Pancreas (tissue), 10 donors: ENCODE results near the gene NELFB. TPM values are rescaled to one million over a fixed set of nuclear protein-coding genes. Genes with fewer than 3 reads are reported as not detected.
A peak's percentile ranks its signal among the peaks of the same experiment; 100 is the strongest.

ENCODE experiments used
- ATAC-seq, 4 donors: fragments of 200-7000 bp; cut with Tn5 transposase; one replicate each; pipeline versions ENCODE4 v1.8.0 to v1.9.1; 2020; ENCODE audit warnings: mild to moderate bottlenecking in 4 of 4, moderate library complexity in 4 of 4
- DNase-seq, 6 donors: peaks; one replicate each; pipeline ENCODE4 v3.0.0-alpha.2; 2020
- FAIRE-seq: peaks from 2 replicates; lab custom pipeline; 2012; peaks lifted over from hg19 to GRCh38; lab: Jason Lieb, UNC
- H3K27ac ChIP-seq, 4 donors: fragments of 200-600 bp; sonication (generic); 1 replicate in 3 of 4; 2 replicates in 1 of 4; pipeline versions ENCODE4 v1.5.0 to v1.8.0; 2020
- H3K27me3 ChIP-seq, 4 donors: fragments of 200-600 bp; one replicate each; pipeline ENCODE4 v1.8.0; 2021
- H3K36me3 ChIP-seq, 3 donors: fragments of 200-600 bp; sonication (generic) in 1 of 3; one replicate each; pipeline versions ENCODE4 v1.5.0 to v1.8.0; 2020 to 2021
- H3K4me1 ChIP-seq, 3 donors: fragments of 200-600 bp; one replicate each; pipeline ENCODE4 v1.8.0; 2021
- H3K4me3 ChIP-seq, 4 donors: fragments of 200-600 bp; sonication (generic) in 2 of 4; one replicate each; pipeline versions ENCODE4 v1.5.0 to v1.8.0; 2020 to 2021
- H3K9me3 ChIP-seq, 4 donors: fragments of 200-600 bp; one replicate each; pipeline ENCODE4 v1.8.0; 2021
- WGBS, 2 donors: extraction: QIAGEN DNeasy Blood & Tissue Kit; methylation state at CpG; one replicate each; pipeline ENCODE4 v1.1.7; 2013; 5-methylcytosine and 5-hydroxymethylcytosine counted together
- intact Hi-C, 3 donors: fragments of 100-400 bp; cut with DNase I; formaldehyde crosslinking; loops; one replicate each; pipeline versions ENCODE4 v1.11.1 to v1.14.2; 2022
- polyA plus RNA-seq, 2 donors: library from polyadenylated mRNA; stranded (reverse); fragments of 200-250 nt; gene quantifications; one replicate each; pipeline ENCODE4 v1.2.3, GENCODE V29; 2013
- total RNA-seq, 6 donors: library from RNA; stranded (reverse); fragmentation: NEBNext Ultra II Directional in 4 of 6; extraction: Animal tissue kit (Norgen Biotek cat#: 25700) in 4 of 6; gene quantifications; one replicate each; pipeline versions ENCODE4 v1.2.1 to v1.2.4, GENCODE V29; 2021 to 2023
- TF ChIP-seq, protein P1 (sequence below), 4 donors: fragments of 200-600 bp; sonication (generic) in 3 of 4; IDR thresholded peaks; one replicate each; pipeline versions ENCODE4 v1.5.0 to v1.8.0; 2021; ENCODE audit warnings: antibody characterized with exemption in 4 of 4
- donor health status: healthy with polysubstance abuse.
- donor health status: DM: no; HTN: no; CAD: no; lungs with moderate emphysema.
- donor health status: DM: no; HTN: no; CAD: no.
- donor health status: control.
- donor health status: control.
- donor health status: Bipolar disorder and iron deficiency.
- donor health status: DM: yes; HTN: yes; CAD: no.
- donor health status: DM: no; HTN: no; CAD: no.
- donor health status: DM: no; HTN: no; CAD: no.
- donor health status: DM: yes; HTN: yes; CAD: no.

The NELFB gene
- total and polyA plus RNA-seq, 8 donors = 22.3 to 34.2 (median 29.5) TPM

DNA sequence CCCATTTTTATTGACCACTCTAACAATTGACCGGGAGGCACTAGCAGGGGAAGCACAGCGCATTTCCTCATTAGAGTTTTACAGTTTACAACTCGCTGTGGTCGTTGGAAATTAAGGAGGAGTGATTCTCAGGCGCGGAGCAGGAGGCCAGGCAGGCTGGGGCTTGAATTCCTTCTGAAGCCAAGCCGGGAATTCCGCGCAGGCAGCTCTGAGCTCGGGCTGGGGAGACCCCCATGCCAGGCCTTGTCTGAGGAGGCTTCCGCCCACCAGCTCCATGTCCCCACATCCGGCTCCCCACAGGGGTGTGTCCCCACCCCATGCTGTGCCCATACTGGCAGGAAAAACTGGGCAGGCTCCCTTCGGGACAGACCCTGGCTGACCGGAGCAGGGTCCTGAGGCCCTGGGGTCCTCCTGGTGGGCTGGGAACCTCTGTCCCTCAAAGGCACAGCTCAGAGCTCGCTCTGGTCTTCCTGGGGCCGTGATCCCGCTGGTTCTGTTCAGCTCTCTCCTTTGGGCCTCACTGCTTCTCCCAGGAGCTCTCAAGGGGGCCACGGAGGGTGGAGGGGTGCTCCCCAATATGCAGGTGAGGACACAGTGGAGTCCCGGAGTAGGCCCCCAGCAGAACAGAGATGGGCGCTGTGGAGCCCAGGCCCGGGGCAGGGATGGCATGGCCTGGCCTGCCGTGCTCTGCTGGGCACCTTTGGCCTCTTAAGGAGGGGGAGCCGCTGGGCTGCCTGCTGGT, 48.2 kb downstream of the NELFB start:
- Histone ChIP-seq H3K27me3 (no peaks in the 10 kb centered on the region), H3K9me3 (no peaks in the 10 kb centered on the region), H3K4me3 (peak overlapping the region in 2 of 4 donors; percentile 52 to 64), H3K36me3 (no peaks in the 10 kb centered on the region), H3K4me1 (peaks cover 30 to 55% (median 42%) of the 10 kb centered on the region in 3 donors), H3K27ac (peak overlapping the region; percentile 91 to 95 (median 94))
- no peak for FAIRE-seq
- no peak for ATAC-seq
- TF ChIP-seq, protein P1, sequence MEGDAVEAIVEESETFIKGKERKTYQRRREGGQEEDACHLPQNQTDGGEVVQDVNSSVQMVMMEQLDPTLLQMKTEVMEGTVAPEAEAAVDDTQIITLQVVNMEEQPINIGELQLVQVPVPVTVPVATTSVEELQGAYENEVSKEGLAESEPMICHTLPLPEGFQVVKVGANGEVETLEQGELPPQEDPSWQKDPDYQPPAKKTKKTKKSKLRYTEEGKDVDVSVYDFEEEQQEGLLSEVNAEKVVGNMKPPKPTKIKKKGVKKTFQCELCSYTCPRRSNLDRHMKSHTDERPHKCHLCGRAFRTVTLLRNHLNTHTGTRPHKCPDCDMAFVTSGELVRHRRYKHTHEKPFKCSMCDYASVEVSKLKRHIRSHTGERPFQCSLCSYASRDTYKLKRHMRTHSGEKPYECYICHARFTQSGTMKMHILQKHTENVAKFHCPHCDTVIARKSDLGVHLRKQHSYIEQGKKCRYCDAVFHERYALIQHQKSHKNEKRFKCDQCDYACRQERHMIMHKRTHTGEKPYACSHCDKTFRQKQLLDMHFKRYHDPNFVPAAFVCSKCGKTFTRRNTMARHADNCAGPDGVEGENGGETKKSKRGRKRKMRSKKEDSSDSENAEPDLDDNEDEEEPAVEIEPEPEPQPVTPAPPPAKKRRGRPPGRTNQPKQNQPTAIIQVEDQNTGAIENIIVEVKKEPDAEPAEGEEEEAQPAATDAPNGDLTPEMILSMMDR (IDR thresholded peaks at IDR 0.05) = no peak
- intact Hi-C loops = loop anchor here in 1 of 3 donors (5.0 kb wide), 1 partner anchor 104 kb away; no protein-coding TSS in a partner anchor
- WGBS, 2 donors = 67 to 71% methylated on average over 22 to 23 of the region's 23 CpGs
- peak in 5 of 6 donors; percentile 32 to 83 (median 63) for DNase-seq

DNA sequence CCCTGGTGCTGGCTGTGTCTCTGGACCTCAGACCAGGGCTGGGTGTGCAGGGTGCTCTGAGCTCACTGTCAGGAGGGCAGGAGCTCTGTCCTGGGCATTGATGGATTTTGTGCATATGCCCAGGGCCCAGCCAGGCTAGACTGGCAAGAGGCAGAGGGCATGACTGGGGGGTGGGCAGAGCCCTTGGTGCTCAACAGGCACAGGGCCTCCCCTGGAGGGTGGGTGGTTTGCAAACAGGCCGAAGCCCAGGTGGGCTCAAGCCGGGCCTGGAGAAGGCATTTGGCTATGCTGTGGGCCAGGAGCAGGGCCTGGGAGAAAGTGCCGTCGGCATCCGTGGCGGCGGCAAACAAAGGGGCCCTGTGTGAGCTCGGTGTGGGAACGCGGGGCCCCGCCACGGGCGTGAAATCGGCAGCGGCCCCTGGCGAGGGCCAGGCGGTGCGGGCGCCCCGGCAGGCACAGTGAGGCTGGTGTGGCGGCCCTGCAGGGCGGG, 48.8 kb downstream of the NELFB start:
- H3K4me1 ChIP-seq = peaks cover 34 to 50% (median 45%) of the 10 kb centered on the region in 3 donors
- peak in 5 of 6 donors; percentile 31 to 84 (median 65) for DNase-seq
- FAIRE-seq = no peak

DNA sequence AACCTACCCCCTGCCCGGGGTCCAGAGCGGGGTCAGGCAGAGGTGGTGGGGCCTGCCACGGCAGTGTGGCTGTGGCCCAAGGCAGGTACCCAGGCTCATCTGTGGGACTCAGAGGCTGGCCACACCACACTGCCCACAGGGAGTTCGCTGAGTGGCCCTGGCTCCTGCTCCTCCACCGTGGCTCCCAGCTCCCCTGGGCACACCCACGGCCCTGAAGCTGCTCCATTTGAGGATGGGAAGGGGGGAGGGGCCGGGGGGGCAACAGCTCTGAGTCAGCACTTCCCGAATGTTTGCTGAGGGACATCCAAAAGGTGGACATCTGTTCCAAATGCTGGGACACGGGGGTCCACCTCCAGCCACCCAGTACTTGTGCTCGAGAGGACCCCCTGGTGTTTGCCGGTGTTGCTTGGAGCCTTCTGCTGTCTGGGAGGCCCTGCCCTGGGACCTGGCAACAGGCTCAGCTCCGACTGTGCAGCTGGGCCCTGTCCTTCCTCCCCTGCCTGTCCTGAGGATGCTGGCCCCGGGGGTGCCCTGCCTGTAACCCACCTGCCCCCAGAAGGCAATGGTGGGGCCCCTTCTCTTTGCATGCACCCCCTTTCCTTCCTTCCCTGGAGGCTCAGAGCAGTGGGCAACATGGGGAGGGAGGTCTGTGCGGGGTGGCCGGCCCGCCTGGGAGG, 49.4 kb downstream of the NELFB start:
- Histone ChIP-seq H3K4me1 (peaks cover 39 to 46% (median 45%) of the 10 kb centered on the region in 3 donors), H3K27me3 (no peaks in the 10 kb centered on the region), H3K9me3 (no peaks in the 10 kb centered on the region), H3K36me3 (no peaks in the 10 kb centered on the region), H3K27ac (peak overlapping the region; percentile 91 to 95 (median 94)), H3K4me3 (peak overlapping the region in 2 of 4 donors; percentile 57 to 62)
- peak in 4 of 6 donors; percentile 21 to 77 (median 48) for DNase-seq
- intact Hi-C loops = loop anchor here in 1 of 3 donors (5.0 kb wide), 1 partner anchor 103 kb away; no protein-coding TSS in a partner anchor
- no peak for ATAC-seq
- no peak for FAIRE-seq
- WGBS, 2 donors = 26 to 35% methylated on average over 14 to 16 of the region's 16 CpGs
- TF ChIP-seq, protein P1 (IDR thresholded peaks at IDR 0.05) = no peak

More for the DNA sequence above, 48.8 kb downstream of the NELFB start:
- Histone ChIP-seq H3K4me3 (no peak overlapping the region), H3K36me3 (no peaks in the 10 kb centered on the region), H3K9me3 (no peaks in the 10 kb centered on the region), H3K27ac (peak overlapping the region; percentile 91 to 95 (median 94)), H3K27me3 (no peaks in the 10 kb centered on the region)
- 61 to 73% methylated on average over 10 to 22 of the region's 22 CpGs for WGBS, 2 donors
- intact Hi-C loops = loop anchor here in 1 of 3 donors (5.0 kb wide), 1 partner anchor 103 kb away; no protein-coding TSS in a partner anchor
- TF ChIP-seq, protein P1 (IDR thresholded peaks at IDR 0.05) = no peak
- ATAC-seq = no peak

DNA sequence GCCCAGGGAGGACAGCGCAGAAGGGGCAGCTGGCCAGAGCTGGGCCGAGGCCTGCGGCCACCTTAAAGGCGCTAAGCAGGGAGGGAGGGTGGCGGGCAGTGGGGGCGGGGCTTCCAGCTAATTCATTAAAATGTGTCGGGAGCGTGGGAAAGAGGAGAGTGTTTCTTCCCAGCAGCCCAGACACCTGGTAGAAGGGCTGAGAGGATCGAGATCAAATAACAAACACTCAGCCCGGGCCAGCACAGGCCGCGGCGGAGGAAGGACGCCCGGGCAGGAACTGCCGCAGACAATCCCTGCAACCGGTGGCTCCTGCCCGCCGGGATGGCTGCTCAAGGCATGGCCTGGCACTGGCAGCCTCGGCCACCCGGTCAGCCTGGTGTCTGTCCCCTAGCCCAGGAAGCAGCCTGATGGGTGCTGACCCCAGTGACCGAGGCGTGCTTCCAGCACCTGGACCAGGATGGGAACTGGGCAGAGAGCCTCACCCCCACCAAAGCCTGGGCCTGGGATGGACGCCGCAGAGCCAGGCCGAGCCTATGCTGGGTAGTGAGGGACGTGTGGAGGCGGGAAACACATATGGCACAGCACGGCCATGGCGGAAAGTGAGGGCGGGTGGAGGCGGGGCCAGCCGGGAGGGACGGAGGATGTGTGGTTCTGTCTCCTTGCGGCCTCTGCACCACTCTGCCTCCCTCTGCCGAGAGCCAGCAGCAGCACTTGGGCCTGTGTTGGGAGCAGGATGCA, 50.1 kb downstream of the NELFB start:
- WGBS, 2 donors = 4 to 6% methylated on average over 23 to 36 of the region's 36 CpGs
- ATAC-seq = peak; percentile 42 to 59 (median 58)
- H3K27ac ChIP-seq = peak overlapping the region; percentile 91 to 95 (median 94)
- H3K9me3 ChIP-seq = no peaks in the 10 kb centered on the region
- H3K27me3 ChIP-seq = no peaks in the 10 kb centered on the region
- H3K36me3 ChIP-seq = no peaks in the 10 kb centered on the region
- H3K4me3 ChIP-seq = peak overlapping the region; percentile 42 to 62 (median 56)
- peak; percentile 89 to 93 (median 92) for DNase-seq
- TF ChIP-seq, protein P1 (IDR thresholded peaks at IDR 0.05) = no peak
- no peak for FAIRE-seq
- intact Hi-C loops = no loop called here
- peaks cover 47 to 53% (median 50%) of the 10 kb centered on the region in 3 donors for H3K4me1 ChIP-seq
